Coronary artery (tissue), 2 donors: ENCODE results near the gene GDPD4.

ENCODE experiments used
- DNase-seq: peaks from one replicate; pipeline ENCODE4 v3.0.0-alpha.2; 2017; ENCODE audit warnings: low spot score
- H3K27ac ChIP-seq, 2 donors: fragments of 200-600 bp; sonication (generic); one replicate each; pipeline ENCODE4 v1.5.1; 2016 to 2019
- H3K4me3 ChIP-seq: fragments of 200-600 bp; sonication (generic); 2 replicates; pipeline ENCODE4 v1.5.1; 2016; ENCODE audit warnings: mild to moderate bottlenecking, moderate library complexity
- CTCF ChIP-seq: fragments of 200-600 bp; sonication (generic); IDR thresholded peaks from one replicate; pipeline ENCODE4 v1.5.1; 2019; ENCODE audit warnings: antibody characterized with exemption

Gene GDPD4

GRCh38 chr11:77202941-77203900 lies 98.3 kb downstream of the GDPD4 start:
- no peak overlapping the region for H3K4me3 ChIP-seq
- TF ChIP-seq CTCF, result no peak
- H3K27ac ChIP-seq, result no peak overlapping the region
- no peak for DNase-seq

GRCh38 chr11:77201991-77202841 lies 99.3 kb downstream of the GDPD4 start:
- DNase-seq, result no peak
- Histone ChIP-seq H3K4me3 (no peak overlapping the region), H3K27ac (no peak overlapping the region)
- no peak for TF ChIP-seq CTCF

- Histone ChIP-seq H3K27ac (no peak overlapping the region), H3K4me3 (no peak overlapping the region)
- no peak for TF ChIP-seq CTCF
- no peak for DNase-seq
Observed at GRCh38 chr11:77201370-77201769, 100.1 kb downstream of the GDPD4 start.

GRCh38 chr11:77200351-77201268 lies 100.9 kb downstream of the GDPD4 start:
- no peak for DNase-seq
- no peak overlapping the region for H3K4me3 ChIP-seq
- TF ChIP-seq CTCF, result no peak
- no peak overlapping the region for H3K27ac ChIP-seq

GRCh38 chr11:77199137-77199745 lies 102.2 kb downstream of the GDPD4 start:
- Histone ChIP-seq H3K4me3 (no peak overlapping the region), H3K27ac (no peak overlapping the region)
- TF ChIP-seq CTCF, result no peak
- no peak for DNase-seq

GRCh38 chr11:77198440-77198849 lies 103.0 kb downstream of the GDPD4 start:
- no peak for DNase-seq
- Histone ChIP-seq H3K4me3 (no peak overlapping the region), H3K27ac (no peak overlapping the region)
- TF ChIP-seq CTCF, result no peak
